Adrenal gland (tissue), 12 donors: Measurements from ENCODE around the gene KRT37. TPM values are rescaled to one million over a fixed set of nuclear protein-coding genes. Genes with fewer than 3 reads are reported as not detected.

Experiments
- DNase-seq, 7 donors: peaks; one replicate each; pipeline ENCODE4 v3.0.0-alpha.2; 2019 to 2020
- H3K27ac ChIP-seq, 5 donors: fragments of 200-600 bp; sonication (generic) in 4 of 5; 1 replicate in 3 of 5; 2 replicates in 2 of 5; pipeline versions ENCODE4 v1.5.1 to v1.8.0; 2016 to 2020; ENCODE audit warnings: mild to moderate bottlenecking in 1 of 5
- H3K27me3 ChIP-seq: fragments of 200-600 bp; 2 replicates; pipeline ENCODE4 v1.8.0; 2021
- H3K36me3 ChIP-seq, 2 donors: fragments of 200-600 bp; replicated peaks in 1 of 2; 1 replicate in 1 of 2; 2 replicates in 1 of 2; pipeline versions ENCODE4 v1.5.1 to v1.8.0; 2018 to 2022
- H3K4me1 ChIP-seq, 2 donors: fragments of 200-600 bp; replicated peaks in 1 of 2; 1 replicate in 1 of 2; 2 replicates in 1 of 2; pipeline versions ENCODE4 v1.5.1 to v1.8.0; 2018 to 2021
- H3K4me3 ChIP-seq, 4 donors: fragments of 200-600 bp; sonication (generic) in 3 of 4; one replicate each; pipeline ENCODE4 v1.5.1; 2016 to 2018
- H3K9me3 ChIP-seq, 3 donors: fragments of 200-600 bp; sonication (generic) in 1 of 3; replicated peaks in 1 of 3; 1 replicate in 2 of 3; 2 replicates in 1 of 3; pipeline versions ENCODE4 v1.5.1 to v1.8.0; 2016 to 2021
- POLR2A ChIP-seq, 2 donors: fragments of 450-650 bp; IDR thresholded peaks; one replicate each; pipeline ENCODE4 v1.6.1; 2017; ENCODE audit warnings: antibody characterized with exemption in 2 of 2, mild to moderate bottlenecking in 2 of 2, moderate library complexity in 1 of 2
- WGBS, 4 donors: extraction: QIAGEN DNeasy Blood & Tissue Kit in 2 of 4; methylation state at CpG; one replicate each; pipeline versions ENCODE4 v1.1.5 to v1.1.7; 2013 to 2017; 5-methylcytosine and 5-hydroxymethylcytosine counted together
- intact Hi-C, 2 donors: fragments of 100-400 bp; cut with DNase I; formaldehyde crosslinking; loops; one replicate each; pipeline versions ENCODE4 v1.14.1 to v1.15.0; 2022 to 2023
- polyA plus RNA-seq, 3 donors: library from polyadenylated mRNA; stranded (reverse); fragments of 200-250 nt in 2 of 3; fragments of 350-450 nt in 1 of 3; fragmentation: Illumina TruSeq in 1 of 3; extraction: RNeasy Lipid Tissue Mini Kit (QIAGEN cat#74804) in 1 of 3; gene quantifications; one replicate each; pipeline ENCODE4 v1.2.3, GENCODE V29; 2013 to 2014
- total RNA-seq, 9 donors: library from RNA; depleted of rRNA in 4 of 9; stranded (reverse); fragments of >200 nt in 4 of 9; fragments of 120-200 nt in 1 of 9; fragmentation: NEBNext Ultra II Directional in 1 of 9; extraction: Animal tissue kit (Norgen Biotek cat#: 25700) in 1 of 9; gene quantifications; one replicate each; pipeline versions ENCODE4 v1.1.0 to v1.2.4, GENCODE V29; 2013 to 2023
- TF ChIP-seq, protein P1 (sequence below), 6 experiments: fragments of 450-650 bp in 4 of 6; fragments of 200-600 bp in 2 of 6; sonication (generic) in 1 of 6; IDR thresholded peaks; 1 replicate in 5 of 6; 2 replicates in 1 of 6; pipeline versions ENCODE4 v1.5.1 to v1.8.0; 2016 to 2021; ENCODE audit warnings: antibody characterized with exemption in 6 of 6, mild to moderate bottlenecking in 2 of 6, moderate library complexity in 1 of 6
- donor health status: healthy with polysubstance abuse.
- donor health status: Bipolar disorder and iron deficiency.
- donor health status: DM: yes; HTN: yes; CAD: no.
- donor health status: DM: no; HTN: no; CAD: no.
- donor health status: DM: no; HTN: no; CAD: no.
- donor health status: DM: yes; HTN: yes; CAD: no.

Gene KRT37
- total and polyA plus RNA-seq, 12 donors, result not detected

DNA sequence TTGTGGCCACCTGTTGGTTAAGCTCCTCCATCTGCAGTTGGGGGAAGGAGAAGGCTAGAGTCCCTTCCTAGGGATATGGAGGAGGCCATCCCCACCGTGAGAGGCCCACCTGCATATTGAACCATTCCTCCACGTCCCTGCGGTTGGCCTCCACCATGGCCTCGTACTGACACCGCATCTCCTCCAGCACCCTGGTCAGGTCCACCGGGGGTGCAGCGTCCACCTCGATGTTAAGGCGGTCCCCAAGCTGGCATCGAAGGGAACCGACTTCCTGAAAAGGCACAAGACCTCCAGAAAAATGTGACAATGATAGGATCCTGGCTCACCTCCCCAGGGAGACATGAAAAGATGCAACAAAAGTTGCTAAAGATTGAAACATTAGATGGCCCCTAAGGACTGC lies 39.8 kb upstream of the KRT37 start:
- TF ChIP-seq POLR2A (IDR thresholded peaks at IDR 0.05), result no peak
- TF ChIP-seq, protein P1, sequence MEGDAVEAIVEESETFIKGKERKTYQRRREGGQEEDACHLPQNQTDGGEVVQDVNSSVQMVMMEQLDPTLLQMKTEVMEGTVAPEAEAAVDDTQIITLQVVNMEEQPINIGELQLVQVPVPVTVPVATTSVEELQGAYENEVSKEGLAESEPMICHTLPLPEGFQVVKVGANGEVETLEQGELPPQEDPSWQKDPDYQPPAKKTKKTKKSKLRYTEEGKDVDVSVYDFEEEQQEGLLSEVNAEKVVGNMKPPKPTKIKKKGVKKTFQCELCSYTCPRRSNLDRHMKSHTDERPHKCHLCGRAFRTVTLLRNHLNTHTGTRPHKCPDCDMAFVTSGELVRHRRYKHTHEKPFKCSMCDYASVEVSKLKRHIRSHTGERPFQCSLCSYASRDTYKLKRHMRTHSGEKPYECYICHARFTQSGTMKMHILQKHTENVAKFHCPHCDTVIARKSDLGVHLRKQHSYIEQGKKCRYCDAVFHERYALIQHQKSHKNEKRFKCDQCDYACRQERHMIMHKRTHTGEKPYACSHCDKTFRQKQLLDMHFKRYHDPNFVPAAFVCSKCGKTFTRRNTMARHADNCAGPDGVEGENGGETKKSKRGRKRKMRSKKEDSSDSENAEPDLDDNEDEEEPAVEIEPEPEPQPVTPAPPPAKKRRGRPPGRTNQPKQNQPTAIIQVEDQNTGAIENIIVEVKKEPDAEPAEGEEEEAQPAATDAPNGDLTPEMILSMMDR (IDR thresholded peaks at IDR 0.05), result no peak
- intact Hi-C loops, result no loop called here
- no peak overlapping the region for H3K4me3 ChIP-seq
- H3K27me3 ChIP-seq, result no peaks in the 10 kb centered on the region
- H3K36me3 ChIP-seq, result no peaks in the 10 kb centered on the region
- no peaks in the 10 kb centered on the region for H3K9me3 ChIP-seq
- no peak overlapping the region for H3K27ac ChIP-seq
- WGBS, 4 donors, result 87 to 95% (median 89%) methylated on average over 11 of the region's 11 CpGs
- no peak for DNase-seq
- no peaks in the 10 kb centered on the region for H3K4me1 ChIP-seq

DNA sequence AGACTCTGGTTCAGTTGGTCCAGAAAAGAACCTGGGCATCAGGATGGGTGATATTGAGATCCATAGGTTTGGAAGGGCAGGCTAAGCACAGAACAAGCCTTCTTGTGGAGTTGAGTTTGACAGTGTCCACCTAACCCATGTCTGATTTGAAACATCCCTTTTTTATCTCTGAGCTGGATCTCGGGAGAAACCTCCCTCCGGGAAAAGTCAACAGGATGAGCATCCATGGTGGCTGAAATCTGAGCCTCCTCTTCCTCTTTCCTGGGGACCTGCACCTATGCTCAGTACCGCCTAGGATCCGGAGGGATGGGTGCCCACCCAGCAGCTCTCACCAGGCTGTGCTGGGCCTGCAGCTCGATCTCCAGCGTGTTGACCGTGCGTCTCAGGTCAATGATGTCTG lies 39.4 kb upstream of the KRT37 start:
- 87 to 100% (median 94%) methylated on average over 7 to 8 of the region's 8 CpGs for WGBS, 4 donors
- Histone ChIP-seq H3K9me3 (no peaks in the 10 kb centered on the region), H3K36me3 (no peaks in the 10 kb centered on the region), H3K4me3 (no peak overlapping the region), H3K4me1 (no peaks in the 10 kb centered on the region), H3K27ac (no peak overlapping the region), H3K27me3 (no peaks in the 10 kb centered on the region)
- DNase-seq, result no peak
- intact Hi-C loops, result no loop called here
- TF ChIP-seq, protein P1 (IDR thresholded peaks at IDR 0.05), result no peak
- no peak for TF ChIP-seq POLR2A (IDR thresholded peaks at IDR 0.05)

DNA sequence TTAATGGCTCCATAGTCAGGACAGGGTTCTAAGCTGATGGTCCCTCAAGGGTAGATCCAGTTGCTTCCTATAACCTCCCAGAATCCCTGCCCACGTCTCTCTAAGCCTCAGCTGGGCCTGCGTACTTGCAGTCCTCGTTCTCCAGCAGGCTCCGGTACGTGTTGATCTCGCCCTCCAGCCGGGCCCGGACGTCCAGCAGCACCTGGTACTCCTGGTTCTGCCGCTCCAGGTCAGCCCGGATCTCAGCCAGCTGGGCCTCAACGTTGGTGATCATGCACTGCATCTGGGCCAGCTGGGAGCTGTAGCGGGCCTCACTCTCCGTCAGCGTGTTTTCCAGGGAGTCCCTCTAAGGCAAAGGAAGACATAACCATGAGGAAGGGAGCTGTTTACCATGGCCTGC lies 38.3 kb upstream of the KRT37 start:
- no peak for TF ChIP-seq POLR2A (IDR thresholded peaks at IDR 0.05)
- TF ChIP-seq, protein P1 (IDR thresholded peaks at IDR 0.05), result no peak
- intact Hi-C loops, result no loop called here
- DNase-seq, result no peak
- H3K27ac ChIP-seq, result no peak overlapping the region
- no peaks in the 10 kb centered on the region for H3K4me1 ChIP-seq
- no peaks in the 10 kb centered on the region for H3K36me3 ChIP-seq
- no peak overlapping the region for H3K4me3 ChIP-seq
- 73 to 82% (median 79%) methylated on average over 11 to 15 of the region's 15 CpGs for WGBS, 4 donors
- H3K27me3 ChIP-seq, result no peaks in the 10 kb centered on the region
- no peaks in the 10 kb centered on the region for H3K9me3 ChIP-seq

- 63 to 85% (median 73%) methylated on average over 4 of the region's 4 CpGs for WGBS, 4 donors
- H3K4me3 ChIP-seq, result no peak overlapping the region
- H3K36me3 ChIP-seq, result no peaks in the 10 kb centered on the region
- H3K27ac ChIP-seq, result no peak overlapping the region
- H3K27me3 ChIP-seq, result no peaks in the 10 kb centered on the region
- no peaks in the 10 kb centered on the region for H3K4me1 ChIP-seq
- TF ChIP-seq, protein P1 (IDR thresholded peaks at IDR 0.05), result no peak
- TF ChIP-seq POLR2A (IDR thresholded peaks at IDR 0.05), result no peak
- intact Hi-C loops, result no loop called here
- DNase-seq, result no peak
- H3K9me3 ChIP-seq, result no peaks in the 10 kb centered on the region
These were observed 33.3 kb upstream of the KRT37 start for GRCh38 chr17:41457676-41458075.
